IPS DF 19.7 (cell line): ENCODE measurements around the gene NHP2.

Experiments
- DNase-seq: peaks from one replicate; pipeline ENCODE4 v3.0.0-alpha.2; 2013; ENCODE audit warnings: low read depth, low spot score

The NHP2 gene

DNA sequence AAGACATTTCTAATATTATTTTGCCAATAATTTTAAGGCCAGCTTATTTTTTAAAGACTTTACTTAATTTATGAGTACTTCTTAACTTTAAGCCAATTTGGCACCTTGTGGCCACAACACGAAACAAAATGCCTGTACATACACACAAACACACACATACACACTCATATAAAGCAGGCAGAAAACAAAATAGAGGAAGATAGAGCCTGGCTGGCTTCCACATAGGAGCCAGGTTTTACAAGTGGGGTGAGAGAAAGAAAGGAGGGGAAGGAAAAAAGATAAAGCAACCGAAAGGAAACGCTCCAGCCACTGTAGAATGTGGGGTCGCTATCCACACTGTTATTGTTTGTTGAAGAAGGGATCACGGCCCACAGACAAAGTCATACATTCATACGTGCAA lies 23.1 kb upstream of the NHP2 start:
- no peak for DNase-seq

DNA sequence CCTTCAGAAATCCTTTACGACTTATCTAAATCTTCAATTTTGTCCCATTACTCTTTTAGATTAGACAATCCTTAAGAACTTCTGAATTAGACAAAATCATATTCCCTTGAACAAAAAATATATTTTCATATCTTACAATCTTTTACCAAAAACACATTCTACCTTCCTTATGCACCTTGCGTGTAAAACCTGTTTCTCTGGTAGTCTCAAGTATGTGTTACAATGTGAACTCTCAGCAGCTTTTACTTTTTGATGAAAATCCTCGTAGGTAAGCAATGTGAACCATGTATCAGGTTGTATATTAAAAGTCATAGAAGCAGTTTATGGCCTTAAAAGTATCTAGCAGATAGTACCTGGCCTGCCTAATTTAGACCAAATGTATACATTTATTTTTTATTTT lies 20.8 kb upstream of the NHP2 start:
- no peak for DNase-seq

DNA sequence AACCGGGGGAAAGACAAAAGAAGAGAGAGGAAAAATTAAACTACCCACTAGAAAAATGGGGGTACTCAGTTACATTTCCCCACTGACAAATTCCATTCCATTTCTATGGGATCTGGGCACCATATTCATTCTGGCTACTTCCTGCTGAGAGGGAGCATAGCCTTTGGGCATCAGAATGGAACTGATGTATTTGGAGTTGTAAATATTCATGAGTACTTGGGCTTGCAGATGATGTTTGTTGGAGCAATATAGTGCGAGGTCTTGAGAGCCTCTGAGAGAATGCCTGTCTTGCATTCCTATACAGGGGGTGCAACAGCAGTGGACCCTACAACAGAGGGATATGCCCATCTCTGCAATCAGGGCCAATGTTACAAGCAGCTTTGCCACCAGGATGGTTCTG lies 16.8 kb upstream of the NHP2 start:
- DNase-seq = no peak

DNA sequence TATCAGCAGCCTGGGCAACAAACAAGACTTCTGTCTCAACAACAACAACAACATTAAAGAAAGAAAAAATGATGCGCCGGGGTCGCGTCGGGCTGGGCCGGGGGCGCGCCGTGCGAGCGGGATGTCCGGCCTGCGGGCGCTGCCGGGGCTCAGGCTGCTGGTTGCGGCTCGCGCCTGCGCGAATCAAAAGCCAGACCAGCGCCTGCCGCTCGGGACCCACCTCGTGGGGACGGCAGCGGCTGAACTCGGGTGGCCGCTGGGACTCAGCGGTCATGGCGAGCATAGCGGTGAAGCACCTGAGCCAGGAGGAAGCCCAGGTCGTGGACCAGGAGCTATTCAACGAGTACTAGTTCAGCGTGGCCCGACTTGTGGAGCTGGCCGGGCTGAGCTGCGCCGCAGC lies 11.9 kb upstream of the NHP2 start:
- no peak for DNase-seq

DNA sequence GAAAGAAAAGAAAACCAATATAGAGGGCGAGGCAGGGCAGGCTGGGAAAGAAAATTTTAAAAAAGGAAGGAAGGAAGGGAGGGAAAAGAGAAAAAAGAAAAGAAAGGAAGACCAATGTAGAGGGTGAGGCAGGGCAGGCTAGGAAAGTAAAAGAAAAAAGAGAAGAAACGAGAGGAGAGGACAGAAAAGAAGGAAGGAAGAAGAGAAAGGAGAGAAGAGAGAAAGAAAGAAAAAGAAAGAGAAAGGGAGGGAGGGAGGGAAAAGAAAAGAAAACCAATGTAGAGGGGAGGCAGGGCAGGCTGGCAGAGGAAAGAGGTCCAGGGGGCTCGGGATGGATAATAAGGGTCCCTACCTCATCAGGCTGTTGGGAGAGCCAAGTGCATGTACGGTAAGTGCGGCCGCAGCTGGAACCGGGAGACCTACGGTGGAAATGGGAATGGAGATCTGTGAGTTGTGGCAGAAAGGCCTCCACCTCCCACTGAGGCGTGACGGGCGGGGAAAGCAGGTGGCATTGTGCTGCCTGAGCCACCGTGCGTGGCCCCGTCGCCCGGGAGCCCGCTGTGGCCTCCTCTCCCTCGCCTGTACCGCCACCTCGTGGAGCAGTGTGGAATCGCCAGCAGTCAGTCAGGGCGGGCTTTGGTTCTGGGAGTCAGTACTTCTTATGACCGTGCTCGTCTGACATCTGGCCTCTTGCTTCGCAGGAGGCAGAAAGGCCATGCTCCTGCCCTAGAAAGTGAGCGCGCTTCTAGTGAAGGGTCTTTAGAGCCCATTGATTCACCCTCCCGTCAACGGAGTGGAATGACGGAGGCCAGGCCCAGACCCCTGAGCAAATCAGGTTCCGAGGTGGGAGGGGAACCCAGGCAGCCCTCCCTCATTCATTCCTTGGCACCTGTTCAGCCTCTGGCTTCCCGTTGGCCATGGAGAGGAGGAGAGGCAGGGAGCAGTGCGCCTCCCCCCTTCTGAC lies 10.4 kb upstream of the NHP2 start:
- DNase-seq = no peak

DNA sequence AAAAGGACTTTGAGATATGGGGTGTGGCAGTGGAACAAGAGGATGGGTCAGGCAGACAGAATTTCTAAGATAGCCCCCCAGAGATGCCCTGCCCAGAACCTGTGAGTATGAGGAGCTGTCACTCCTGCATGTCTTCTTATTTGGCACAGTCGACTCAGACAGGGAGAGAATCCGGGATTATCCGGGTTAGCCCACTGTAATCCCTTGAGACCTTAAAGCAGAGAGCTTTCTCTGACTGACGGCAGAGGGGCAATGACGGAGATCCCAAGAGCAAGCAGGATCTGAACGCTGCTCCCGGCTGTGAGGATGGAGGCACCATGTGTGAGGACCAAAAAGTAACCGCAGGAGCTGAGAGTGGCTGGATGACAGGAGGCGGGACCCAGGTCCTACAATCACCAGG lies 8.8 kb upstream of the NHP2 start:
- no peak for DNase-seq

DNA sequence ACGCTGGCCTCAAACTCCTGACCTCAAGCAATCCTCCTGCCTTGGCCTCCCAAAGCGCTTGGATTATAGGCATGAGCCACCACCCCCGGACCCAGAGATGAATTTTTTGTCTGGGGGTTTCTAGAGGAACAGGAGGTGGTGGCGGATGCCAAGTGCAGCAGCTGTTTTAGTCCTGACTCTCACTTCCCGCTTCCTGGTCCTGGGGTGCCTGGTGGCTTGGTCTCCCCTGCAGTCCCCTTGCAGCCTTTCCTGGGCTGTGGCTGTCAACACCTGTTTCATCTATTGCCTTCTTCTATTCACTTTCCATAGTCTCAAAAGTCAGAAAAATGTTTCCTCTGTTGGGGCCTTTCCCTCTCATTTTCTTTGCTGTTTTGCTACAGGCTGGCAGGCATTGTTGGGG lies 6.5 kb upstream of the NHP2 start:
- no peak for DNase-seq

DNA sequence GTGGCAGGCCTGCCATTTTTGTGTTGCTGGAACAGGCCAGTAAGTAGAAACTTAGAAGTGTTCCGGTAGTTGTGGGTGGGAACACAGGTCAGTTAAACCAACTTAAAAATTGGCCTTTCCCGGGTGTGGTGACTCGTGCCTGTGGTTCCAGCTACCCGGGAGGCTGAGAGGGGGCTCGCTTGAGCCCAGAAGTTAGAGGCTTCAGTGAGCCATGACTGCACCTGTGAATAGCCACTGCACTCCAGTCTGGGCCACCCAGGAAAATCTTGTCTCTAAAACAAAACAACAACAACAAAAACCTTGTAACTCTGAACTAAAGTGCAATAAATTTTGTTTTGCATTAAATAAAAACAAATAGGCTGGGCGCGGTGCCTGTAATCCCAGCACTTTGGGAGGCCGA lies 1.4 kb upstream of the NHP2 start:
- no peak for DNase-seq

DNA sequence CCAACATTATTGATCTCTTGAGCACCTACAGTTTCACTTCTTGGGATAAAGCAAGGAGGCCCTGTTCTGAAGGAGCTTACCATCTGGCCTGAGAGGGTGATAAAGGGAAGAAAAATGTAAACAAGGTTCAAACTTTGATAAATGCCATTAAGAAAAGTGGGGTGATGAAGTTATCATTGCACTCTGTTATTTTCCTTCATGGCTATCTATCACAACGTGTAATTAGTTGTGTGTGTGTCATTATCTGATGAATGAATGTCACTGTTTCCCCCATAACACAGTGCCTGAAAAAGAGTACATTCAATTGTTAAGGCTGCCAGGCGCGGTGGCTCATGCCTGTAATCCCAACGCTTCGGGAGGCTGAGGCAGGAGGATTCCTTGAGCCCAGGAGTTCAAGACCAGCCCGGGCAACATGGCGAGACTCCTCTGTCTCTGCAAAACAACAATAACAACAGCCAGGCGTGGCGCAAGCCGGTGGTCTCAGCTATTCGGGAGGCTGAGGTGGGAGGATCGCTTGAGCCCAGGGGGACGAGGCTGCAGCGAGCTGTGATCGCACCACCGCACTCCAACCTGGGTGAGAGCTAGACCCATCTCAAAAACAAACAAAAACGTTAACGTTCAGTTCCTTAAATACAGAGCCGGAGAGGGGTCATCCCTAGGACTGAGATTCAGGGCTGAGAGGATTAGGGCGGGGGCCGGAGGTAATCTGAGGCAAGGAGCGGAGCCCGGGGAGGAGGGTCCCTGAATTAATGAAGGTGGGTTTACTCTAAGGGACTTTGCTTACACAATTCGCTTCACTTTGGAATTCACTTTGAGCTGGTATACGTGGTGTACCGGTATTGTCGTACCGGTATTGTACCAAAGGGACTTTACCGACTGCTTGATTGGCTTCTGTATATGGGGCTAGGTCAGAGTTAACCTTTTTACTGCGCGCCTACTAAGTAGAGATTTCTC lies 917 bp downstream of the NHP2 start:
- no peak for DNase-seq

DNA sequence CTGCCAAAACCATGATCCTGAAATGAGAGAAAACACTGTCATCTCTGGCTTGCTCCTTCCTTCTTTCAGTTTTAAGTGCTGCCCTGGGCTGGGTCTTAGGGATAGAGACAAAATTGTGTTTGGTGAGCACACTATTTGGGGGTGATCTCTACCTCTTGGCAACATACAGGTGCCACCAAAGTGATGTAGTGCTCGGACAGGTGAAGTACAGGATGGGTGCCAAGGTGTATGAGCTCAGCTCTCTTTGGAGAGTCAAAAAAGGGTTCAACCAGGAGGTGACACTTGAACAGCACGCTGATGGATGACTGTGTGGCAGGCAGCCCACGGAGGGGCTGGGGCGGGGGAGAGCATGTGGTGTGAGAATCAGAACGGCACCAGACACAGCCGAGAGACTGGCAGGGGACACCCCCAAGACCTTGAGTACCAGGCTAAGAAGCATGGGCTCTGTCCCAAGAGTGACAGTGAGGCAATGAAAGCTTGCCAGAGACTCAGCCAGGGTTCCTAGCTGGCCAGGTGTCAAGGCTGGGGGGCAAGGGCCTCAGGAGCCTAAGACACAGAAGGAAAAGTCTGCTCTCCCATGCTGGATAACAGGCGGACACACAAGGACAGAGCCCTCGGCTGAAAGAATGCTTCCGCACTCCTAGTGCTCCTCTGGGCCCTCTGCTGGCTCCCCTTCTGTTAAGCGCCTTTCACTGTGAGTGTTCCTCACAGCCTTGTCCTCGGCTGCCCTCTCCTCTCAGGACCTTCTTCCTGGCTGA lies 2.5 kb downstream of the NHP2 start:
- DNase-seq = no peak

DNA sequence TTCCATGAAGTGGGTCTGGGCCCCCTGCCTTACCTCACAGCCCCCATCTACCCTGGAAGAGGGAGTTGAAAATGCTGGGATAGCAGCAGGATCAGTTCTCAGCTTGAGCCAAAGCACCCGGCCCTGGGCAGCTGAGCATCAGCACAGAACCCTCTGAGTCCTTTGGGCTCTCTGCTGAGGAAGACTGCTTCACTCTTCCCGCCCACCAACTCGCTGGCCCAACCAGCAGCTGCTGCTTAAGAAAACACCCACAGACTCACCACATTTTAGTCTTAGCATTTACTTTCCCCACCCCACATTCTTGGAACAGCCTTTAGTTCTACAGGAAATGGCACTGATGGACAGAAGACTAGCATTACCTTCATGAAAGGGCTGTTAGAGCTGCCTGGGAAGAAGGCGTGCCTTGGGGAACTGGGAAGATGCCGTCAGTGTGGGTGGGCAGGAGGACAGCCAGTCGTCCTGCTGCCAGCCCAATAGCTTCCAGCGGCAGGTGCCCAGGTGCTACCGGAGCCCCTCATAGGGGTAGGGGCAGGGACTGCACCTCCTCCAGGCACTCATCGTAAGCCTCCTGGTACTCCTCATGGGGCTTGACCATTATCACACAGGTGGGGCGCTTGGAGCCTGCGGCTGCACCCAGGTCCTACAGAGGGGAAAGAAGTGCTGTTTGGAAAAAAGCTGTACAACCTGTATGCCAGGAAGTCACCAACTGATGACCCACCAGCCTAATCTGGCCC lies 4.3 kb downstream of the NHP2 start:
- no peak for DNase-seq

DNA sequence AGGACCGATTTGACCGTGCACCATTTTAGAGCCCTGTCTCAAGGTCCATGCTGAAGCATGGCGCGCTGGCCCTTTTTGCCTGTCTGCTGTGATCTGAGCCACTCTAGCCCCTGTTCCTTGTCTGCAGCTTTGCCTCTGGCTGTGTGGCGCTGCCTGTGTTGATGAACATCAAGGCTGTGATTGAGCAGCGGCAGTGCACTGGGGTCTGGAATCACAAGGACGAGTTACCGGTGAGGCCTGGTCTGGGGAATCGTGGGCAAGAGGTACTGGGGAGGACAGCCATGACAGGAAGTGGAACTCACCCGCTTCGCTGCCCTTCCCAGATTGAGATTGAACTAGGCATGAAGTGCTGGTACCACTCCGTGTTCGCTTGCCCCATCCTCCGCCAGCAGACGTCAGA lies 6.3 kb downstream of the NHP2 start:
- no peak for DNase-seq

DNA sequence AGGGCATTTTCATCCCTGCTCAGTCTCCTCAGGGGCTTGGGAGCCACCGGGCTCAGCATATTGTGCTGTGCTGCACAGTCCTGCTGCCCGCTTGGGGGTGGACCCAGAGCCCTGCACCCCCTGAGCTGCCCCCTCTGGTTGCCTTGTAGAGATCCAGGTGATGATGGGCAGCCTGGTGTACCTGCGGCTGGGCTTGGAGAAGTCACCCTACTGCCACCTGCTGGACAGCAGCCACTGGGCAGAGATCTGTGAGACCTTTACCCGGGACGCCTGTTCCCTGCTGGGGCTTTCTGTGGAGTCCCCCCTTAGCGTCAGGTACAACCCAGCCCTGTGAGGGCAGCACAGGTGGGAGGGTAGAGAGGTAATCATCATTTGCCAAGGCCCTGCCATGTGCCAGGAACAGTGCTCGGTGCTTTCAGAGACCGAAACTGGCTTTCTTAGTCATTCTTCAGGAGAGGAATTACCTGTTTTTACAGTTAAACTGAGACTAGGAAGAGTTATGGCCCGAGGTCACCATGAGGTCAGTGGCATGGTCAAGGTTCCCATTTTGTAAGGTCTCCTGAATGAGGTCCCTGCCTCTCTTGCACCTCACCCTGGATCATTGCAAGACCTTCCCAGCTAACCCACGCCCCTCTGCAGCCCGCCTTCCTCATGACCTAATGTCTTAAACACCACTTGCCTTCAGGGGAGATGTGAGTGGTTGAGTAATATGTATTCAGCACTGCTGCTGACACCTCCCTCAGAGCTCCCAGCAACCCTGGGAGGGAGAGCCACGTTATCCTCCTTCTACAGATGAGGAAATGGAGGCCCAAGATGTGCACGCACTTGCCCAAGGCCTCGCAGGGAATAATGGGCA lies 7.5 kb downstream of the NHP2 start:
- no peak for DNase-seq

DNA sequence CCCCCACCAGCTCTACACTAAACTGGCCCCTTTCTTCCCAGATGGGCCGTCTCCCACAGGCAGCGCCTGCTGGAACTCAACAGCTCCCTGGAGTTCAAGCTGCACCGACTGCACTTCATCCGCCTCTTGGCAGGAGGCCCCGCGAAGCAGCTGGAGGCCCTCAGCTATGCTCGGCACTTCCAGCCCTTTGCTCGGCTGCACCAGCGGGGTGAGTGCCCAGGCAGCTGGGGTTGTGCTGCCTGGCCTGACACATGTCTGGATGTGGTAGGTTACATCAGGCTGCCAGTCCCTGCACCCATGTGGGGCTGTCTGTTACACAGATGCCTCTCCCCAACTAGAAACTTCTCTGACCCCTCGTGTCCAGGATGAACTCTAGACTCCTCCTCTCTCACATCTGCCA lies 9.8 kb downstream of the NHP2 start:
- no peak for DNase-seq

DNA sequence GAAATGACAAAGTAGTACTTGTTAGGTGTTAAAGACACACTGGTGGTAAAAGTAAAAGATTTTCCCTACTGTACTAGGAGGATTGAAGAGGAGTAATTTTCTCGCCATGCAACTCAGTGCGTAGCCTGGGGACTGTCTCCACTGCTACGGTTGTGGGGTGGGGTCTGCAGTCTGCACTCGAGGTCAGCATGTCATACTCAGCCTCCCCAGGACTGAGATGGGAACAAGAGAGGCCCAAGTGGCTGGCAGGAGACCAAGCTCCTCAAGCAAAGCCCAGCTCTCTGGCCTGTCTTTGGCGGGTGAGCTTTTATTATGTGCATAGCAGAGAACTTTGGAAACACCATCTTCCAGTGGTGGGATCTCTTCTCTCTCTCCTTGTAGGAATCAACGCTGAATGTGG lies 10.4 kb downstream of the NHP2 start:
- DNase-seq = no peak

DNA sequence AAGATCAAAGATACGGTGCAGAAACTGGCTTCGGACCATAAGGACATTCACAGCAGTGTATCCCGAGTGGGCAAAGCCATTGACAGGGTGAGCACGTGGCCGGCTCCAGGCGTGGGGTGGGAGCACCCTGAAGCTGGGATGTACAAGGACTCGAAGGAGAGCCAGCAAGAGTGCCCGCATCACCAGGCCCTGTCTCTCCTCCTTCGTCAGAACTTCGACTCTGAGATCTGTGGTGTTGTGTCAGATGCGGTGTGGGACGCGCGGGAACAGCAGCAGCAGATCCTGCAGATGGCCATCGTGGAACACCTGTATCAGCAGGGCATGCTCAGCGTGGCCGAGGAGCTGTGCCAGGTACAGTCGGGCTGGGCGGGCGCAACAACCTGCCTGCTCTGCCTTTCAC lies 11.0 kb downstream of the NHP2 start:
- no peak for DNase-seq

DNA sequence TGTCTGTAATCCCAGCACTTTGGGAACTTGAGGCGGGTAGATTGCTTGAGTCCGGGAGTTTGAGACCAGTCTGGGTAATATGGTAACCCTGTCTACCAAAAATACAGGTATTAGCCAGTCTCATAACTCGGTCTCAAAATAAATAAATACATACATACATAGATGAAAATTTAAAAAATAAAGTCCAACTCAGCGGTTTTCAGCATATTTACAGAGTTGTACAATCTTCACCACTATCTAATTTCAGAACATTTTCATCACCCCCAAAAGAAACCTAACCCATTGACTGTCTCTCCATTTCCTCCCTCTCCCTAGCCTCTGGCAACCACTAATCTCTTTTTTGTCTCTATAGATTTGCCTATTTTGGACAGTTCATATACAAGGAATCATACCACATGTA lies 12.1 kb downstream of the NHP2 start:
- no peak for DNase-seq

DNA sequence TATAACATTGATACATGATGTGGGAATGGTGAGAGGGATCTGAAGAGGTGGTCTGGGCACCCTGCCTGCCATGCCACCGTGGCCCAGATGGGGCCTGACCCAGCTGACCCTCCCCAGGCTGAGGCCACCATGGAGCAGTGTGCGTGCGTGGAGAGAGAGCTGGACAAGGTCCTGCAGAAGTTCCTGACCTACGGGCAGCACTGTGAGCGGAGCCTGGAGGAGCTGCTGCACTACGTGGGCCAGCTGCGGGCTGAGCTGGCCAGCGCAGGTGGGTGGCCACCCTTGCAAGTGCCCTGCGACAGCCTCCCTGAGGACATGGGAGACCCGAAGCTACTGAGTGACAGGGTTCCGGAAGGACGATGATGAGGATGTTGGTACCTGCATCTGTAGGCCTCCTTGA lies 15.7 kb downstream of the NHP2 start:
- DNase-seq = no peak

DNA sequence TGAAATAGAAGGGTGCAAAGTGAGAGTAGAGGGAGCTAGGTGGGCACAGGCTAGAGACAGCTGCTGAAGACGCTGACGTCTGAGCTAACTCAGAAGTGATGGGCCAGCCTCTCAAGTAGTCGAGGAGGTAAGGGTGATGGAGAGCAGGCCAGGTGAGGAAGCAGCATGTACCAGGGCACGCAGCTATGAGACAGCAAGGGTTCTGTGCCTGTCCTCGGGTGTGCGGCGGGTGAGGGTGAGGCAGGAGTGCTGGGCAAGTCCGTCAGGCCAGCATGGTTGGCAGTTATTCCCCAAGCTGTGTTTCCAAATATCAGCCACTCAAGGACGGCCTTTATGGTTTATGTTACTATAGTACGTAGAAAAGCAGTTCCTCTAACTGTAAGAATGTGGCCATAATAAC lies 16.7 kb downstream of the NHP2 start:
- DNase-seq = no peak

DNA sequence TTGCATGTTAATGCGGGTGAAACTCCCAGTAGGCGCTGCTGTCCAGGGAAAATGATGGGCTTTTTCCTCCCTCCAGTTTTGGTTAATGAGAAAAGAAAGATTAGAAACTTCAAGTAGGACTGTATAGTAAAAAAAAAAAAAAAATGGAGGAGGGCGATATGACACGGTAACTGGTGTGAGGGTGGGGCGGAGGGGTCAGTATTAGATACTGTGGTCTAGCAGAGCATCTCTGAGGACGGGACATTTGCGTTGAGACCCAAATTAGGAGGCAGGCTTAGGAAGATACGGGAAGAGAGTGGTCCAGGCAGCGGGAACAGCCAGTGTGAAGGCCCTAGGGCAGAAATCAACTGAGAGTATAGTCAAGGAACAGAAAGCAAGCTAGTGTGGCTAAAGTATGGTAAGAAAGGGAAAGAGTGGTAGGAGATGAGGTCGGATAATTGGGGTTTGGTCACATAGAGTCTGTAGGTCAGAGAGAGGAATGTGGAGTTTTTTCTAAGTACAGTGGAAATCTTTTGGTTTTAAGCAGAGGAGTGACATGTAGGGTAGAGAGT lies 22.2 kb downstream of the NHP2 start:
- no peak for DNase-seq
